Keratinocyte (primary cell): ENCODE data around the gene PLXNB3. TPM values are rescaled to one million over a fixed set of nuclear protein-coding genes. Genes with fewer than 3 reads are reported as not detected.
A peak's percentile ranks its signal among the peaks of the same experiment; 100 is the strongest.

ENCODE experiments used
- DNase-seq: peaks from one replicate; pipeline ENCODE4 v3.0.0-alpha.2; 2011; ENCODE audit warnings: low read depth, missing footprints, low spot score
- FAIRE-seq: peaks from 2 replicates; lab custom pipeline; 2011; peaks lifted over from hg19 to GRCh38; lab: Jason Lieb, UNC
- H2AFZ ChIP-seq: 2 replicates; pipeline ENCODE4 v1.6.0; 2012; ENCODE audit warnings: low read length, control low read depth, inconsistent platforms; ENCODE audit not compliant: control insufficient read depth
- H3K27ac ChIP-seq: 2 replicates; pipeline ENCODE4 v1.5.1; 2011; ENCODE audit warnings: low read length; ENCODE audit not compliant: control insufficient read depth, insufficient read depth
- H3K27me3 ChIP-seq: 3 replicates; pipeline ENCODE4 v1.6.0; 2011; ENCODE audit warnings: low read length; ENCODE audit not compliant: control insufficient read depth, insufficient read depth; ENCODE audit errors: extremely low read depth
- H3K36me3 ChIP-seq, 2 experiments: 2 replicates in 1 of 2; 3 replicates in 1 of 2; pipeline ENCODE4 v1.5.1; 2011; ENCODE audit warnings: low read length in 2 of 2, mild to moderate bottlenecking in 1 of 2; ENCODE audit not compliant: control insufficient read depth in 2 of 2, insufficient read depth in 2 of 2; ENCODE audit errors: extremely low read depth in 1 of 2
- H3K4me1 ChIP-seq: 3 replicates; pipeline ENCODE4 v1.5.1; 2011; ENCODE audit warnings: low read length; ENCODE audit not compliant: control insufficient read depth, insufficient read depth; ENCODE audit errors: extremely low read depth
- H3K4me2 ChIP-seq: 3 replicates; pipeline ENCODE4 v1.6.0; 2011; ENCODE audit warnings: low read depth, low read length; ENCODE audit not compliant: control insufficient read depth, insufficient read depth; ENCODE audit errors: extremely low read depth
- H3K4me3 ChIP-seq, 3 experiments: fragments of 200-600 bp in 1 of 3; sonication (generic) in 1 of 3; 2 replicates in 2 of 3; 3 replicates in 1 of 3; pipeline ENCODE4 v1.5.1; 2011 to 2016; ENCODE audit warnings: low read length in 3 of 3, mild to moderate bottlenecking in 3 of 3, control low read depth in 2 of 3, inconsistent platforms in 1 of 3, low read depth in 1 of 3, mixed read lengths in 1 of 3, mixed run types in 1 of 3, moderate library complexity in 1 of 3; ENCODE audit not compliant: control insufficient read depth in 2 of 3, insufficient read depth in 2 of 3; ENCODE audit errors: extremely low read depth in 1 of 3
- H3K79me2 ChIP-seq: 2 replicates; pipeline ENCODE4 v1.6.0; 2012; ENCODE audit warnings: low read length; ENCODE audit not compliant: control insufficient read depth, insufficient read depth
- H3K9ac ChIP-seq: 3 replicates; pipeline ENCODE4 v1.6.0; 2011; ENCODE audit warnings: low read length; ENCODE audit not compliant: control insufficient read depth, insufficient read depth; ENCODE audit errors: extremely low read depth
- H3K9me1 ChIP-seq: 3 replicates; pipeline ENCODE4 v1.6.0; 2011; ENCODE audit warnings: low read length; ENCODE audit not compliant: control insufficient read depth, insufficient read depth; ENCODE audit errors: extremely low read depth
- H3K9me3 ChIP-seq: 2 replicates; pipeline ENCODE4 v1.5.1; 2012; ENCODE audit warnings: low read depth, low read length; ENCODE audit not compliant: control insufficient read depth
- H4K20me1 ChIP-seq: 3 replicates; pipeline ENCODE4 v1.6.0; 2011; ENCODE audit warnings: low read length; ENCODE audit not compliant: control insufficient read depth, insufficient read depth; ENCODE audit errors: extremely low read depth
- CTCF ChIP-seq, 3 experiments: IDR thresholded peaks in 1 of 3; conservative IDR thresholded peaks in 1 of 3; optimal IDR thresholded peaks in 1 of 3; 2 replicates in 2 of 3; 3 replicates in 1 of 3; pipeline versions ENCODE3 to v1.5.1; 2011; ENCODE audit warnings: low read length in 3 of 3, mild to moderate bottlenecking in 3 of 3, moderate library complexity in 2 of 3, control low read depth in 1 of 3, inconsistent platforms in 1 of 3; ENCODE audit not compliant: insufficient read depth in 2 of 3; ENCODE audit errors: extremely low read depth in 1 of 3
- EZH2 ChIP-seq: IDR thresholded peaks from one replicate; pipeline ENCODE4 v1.6.1; 2012; ENCODE audit warnings: inconsistent platforms, mild to moderate bottlenecking, low read length, moderate library complexity
- dilution Hi-C: fragments of 300-500 bp; cut with MboI; formaldehyde crosslinking; loops from one replicate; pipeline ENCODE4 v1.7.0; 2020; ENCODE audit warnings: low sequenced_read_pairs; ENCODE audit not compliant: extremely low pct_ligation_motif_present
- polyA plus RNA-seq, 5 experiments: library from polyadenylated mRNA; depleted of rRNA in 3 of 5; stranded (reverse) in 3 of 5; stranded (forward) in 1 of 5; unstranded in 1 of 5; fragments of >200 nt; gene quantifications; 1 replicate in 1 of 5; 2 replicates in 3 of 5; 3 replicates in 1 of 5; pipeline versions ENCODE4 v1.2.1 to v1.2.3, GENCODE V29; 2011 to 2012; ENCODE audit warnings: missing spikeins in 2 of 5, low read depth in 1 of 5, low replicate concordance in 1 of 5

Gene PLXNB3
- polyA plus RNA-seq, 1 donor (not counting 4 experiments of a cell fraction or from before 2014, with no cell fraction given): 7.2 TPM

GRCh38 chrX:153719701-153720100, 44.3 kb upstream of the PLXNB3 start:
- H3K27me3 ChIP-seq: no peaks in the 10 kb centered on the region
- H2AFZ ChIP-seq: no peak overlapping the region
- no peak overlapping the region for H3K4me2 ChIP-seq
- H3K79me2 ChIP-seq: peaks cover 33% of the 10 kb centered on the region
- no peak overlapping the region for H3K27ac ChIP-seq
- no peak overlapping the region for H3K4me3 ChIP-seq
- no peaks in the 10 kb centered on the region for H3K9me1 ChIP-seq
- no peak overlapping the region for H3K9ac ChIP-seq
- H4K20me1 ChIP-seq: peaks cover 2% of the 10 kb centered on the region
- dilution Hi-C loops: no loop called here
- peaks cover 7 to 13% of the 10 kb centered on the region in 2 experiments for H3K36me3 ChIP-seq
- TF ChIP-seq EZH2 (no peak), CTCF (optimal IDR thresholded peaks at IDR 0.05 in 1 of 3, IDR thresholded peaks at IDR 0.05 in 1 of 3, conservative IDR thresholded peaks at IDR 0.05 in 1 of 3; ENCODE audit: extremely low read depth in 1 of 3, insufficient read depth in 2 of 3, low read length in 3 of 3) (no peak)
- DNase-seq: no peak
- FAIRE-seq: no peak
- no peaks in the 10 kb centered on the region for H3K9me3 ChIP-seq
- H3K4me1 ChIP-seq: peaks cover 23% of the 10 kb centered on the region

GRCh38 chrX:153722704-153723350, 41.2 kb upstream of the PLXNB3 start:
- Histone ChIP-seq H4K20me1 (peaks cover 2% of the 10 kb centered on the region), H3K9me3 (no peaks in the 10 kb centered on the region), H3K4me2 (peak overlapping the region; percentile 86), H3K9me1 (no peaks in the 10 kb centered on the region), H3K4me1 (peaks cover 35% of the 10 kb centered on the region), H3K9ac (peak overlapping the region; percentile 78), H3K4me3 (peak overlapping the region; percentile 63 to 83 (median 72)), H3K79me2 (peaks cover 28% of the 10 kb centered on the region), H3K36me3 (peaks cover 1 to 9% of the 10 kb centered on the region in 2 experiments), H3K27me3 (no peaks in the 10 kb centered on the region), H3K27ac (peak overlapping the region; percentile 82), H2AFZ (no peak overlapping the region)
- DNase-seq (no peak), FAIRE-seq (no peak)
- TF ChIP-seq EZH2: no peak
- no peak for TF ChIP-seq CTCF (optimal IDR thresholded peaks at IDR 0.05 in 1 of 3, IDR thresholded peaks at IDR 0.05 in 1 of 3, conservative IDR thresholded peaks at IDR 0.05 in 1 of 3; ENCODE audit: extremely low read depth in 1 of 3, insufficient read depth in 2 of 3, low read length in 3 of 3)
- dilution Hi-C loops: no loop called here
